ENCODE results near the gene SKI. TPM values are rescaled to one million over a fixed set of nuclear protein-coding genes. Genes with fewer than 3 reads are reported as not detected.

SKI gene
- total RNA-seq, 2 experiments from 2014 or later: 29.9 to 30.2 TPM

DNA sequence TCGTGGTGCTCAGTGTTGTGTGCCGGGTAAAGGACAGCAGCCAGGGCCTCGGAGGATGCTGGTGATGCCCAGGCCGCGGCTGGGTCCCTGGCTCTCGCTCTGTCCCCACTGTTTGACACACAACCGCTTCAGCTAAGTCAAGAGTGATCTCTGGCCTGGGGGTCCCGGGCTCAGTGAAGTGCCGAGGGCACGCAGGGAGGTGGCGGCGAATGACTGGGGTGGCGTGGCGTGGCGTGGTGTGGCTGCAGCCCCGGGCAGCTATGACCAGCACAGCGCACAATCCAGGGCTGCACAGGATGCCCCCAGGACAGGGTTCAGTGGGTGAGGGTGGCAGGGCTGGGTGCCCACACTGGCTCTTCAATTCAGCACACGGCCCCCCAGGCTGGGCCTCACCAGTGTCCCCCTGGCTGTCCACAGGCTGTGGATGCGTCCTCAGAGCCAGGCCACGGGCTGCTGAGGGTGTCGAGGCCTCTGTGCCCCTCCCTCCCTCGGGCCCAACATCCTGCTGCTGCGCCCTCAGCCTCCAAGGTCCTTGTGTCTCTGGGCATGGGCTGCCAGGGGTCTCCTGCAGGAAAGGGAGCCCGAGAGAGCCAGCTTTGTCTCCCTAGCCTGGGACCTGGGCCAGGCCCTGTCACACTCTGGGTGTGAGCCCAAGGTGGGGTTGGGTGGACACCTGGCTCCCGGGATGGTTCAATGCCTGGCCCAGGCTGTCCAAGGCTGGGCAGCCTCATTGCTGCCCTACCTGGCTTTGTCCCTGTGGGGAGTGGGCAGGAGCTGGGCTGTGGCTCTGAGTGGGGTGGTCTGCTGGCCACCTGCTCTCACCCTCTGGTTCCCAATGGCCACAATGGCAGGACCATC lies 12.0 kb upstream of the SKI start:
- ChIA-PET POLR2A (no interaction called here), CTCF (no interaction called here)

DNA sequence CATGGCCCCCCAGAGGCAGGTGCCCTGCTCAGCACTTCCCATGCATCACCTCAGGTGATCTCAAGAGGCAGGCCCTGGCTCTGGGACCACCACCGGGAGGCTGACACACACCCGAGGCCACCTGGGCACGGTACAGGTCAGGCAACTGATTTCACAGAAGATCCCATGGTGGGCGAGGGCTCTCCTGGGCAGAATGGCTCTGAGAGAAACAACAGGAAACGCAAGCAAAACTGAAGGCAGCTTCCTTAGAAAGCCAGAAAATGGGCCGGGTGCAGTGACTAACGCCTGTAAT lies 11.4 kb upstream of the SKI start:
- ChIA-PET POLR2A (no interaction called here), CTCF (no interaction called here)

DNA sequence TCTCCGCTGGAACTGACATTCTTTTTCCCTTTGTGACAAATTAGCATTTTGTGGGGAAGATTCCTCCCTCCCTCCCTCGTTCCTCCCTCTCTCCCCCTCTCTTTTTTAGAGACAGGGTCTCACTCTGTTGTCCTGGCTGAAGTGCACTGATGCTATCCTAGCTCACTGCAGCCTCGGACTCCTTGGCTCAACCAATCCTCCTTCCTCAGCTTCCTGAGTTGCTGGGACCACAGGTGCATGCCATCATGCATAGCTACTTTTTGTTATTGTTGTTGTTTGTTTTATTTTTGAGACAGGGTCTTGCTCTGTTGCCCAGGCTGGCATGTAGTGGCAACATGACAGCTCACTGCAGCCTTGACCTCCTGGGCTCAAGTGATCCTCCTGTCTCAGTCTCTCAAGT lies 6.8 kb upstream of the SKI start:
- CTCF ChIA-PET: no interaction called here
- POLR2A ChIA-PET: no interaction called here

DNA sequence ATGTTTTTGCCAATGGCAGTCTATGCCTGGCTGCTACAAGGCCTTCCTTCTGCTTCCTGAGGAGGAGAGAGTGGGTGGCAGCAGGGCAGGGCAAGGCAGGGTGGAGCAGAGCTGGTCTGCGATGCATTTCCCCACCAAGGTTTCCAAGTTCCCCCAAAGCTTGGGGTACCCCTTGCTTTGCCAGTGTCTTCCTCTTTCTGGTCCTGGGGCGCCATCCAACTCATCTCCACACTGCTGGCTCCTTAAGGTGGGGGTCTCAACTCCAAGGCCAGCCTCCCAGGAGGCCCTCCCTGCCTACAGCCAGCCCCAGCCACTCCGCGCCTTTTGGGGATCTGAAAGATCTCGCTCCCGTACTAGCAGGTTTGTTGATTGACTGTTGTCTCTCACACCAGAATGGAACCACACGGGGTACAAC lies 3.9 kb upstream of the SKI start:
- POLR2A ChIA-PET: no interaction called here
- CTCF ChIA-PET: interaction anchor here (1.1 kb wide), 1 partner anchor 91 kb away, joined by 3 read pairs; no protein-coding TSS in a partner anchor

DNA sequence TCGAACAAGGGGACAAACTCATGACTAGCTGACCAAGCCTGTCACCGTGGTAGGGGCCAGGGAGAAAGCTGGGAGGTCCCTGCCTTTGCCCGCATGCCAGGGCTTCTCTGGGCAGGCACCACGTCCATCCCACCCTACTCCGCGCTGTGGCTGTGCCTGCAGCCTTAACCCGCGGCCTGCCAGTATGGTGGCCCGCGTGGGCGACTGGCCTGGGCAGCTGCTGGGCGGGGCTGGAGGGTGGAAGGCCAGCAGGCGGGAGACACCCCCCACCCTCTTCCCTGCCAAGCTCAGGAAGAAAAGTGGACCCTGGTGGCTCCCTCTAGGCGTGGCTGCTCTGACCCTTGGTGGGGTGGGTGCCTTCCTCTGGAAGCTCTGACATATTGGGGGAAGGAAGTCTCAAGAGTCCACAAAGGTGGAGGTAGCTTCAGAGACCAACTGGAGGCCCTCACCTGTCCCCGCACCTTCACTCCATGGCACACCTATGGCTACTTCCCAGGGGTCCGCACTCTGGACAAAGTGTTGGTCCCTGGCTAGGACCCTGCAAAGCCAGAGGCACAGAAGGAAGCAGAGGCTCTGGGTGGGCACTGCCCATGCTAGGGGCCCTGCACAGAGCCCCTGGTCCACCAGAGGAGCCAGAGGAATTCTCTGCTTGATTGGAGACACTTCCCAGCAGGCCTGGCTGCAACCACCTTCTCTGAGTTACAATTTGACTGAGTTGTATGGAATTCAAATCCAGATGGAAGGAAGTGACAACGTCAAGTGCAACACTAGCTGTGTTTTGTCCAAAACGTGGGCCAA lies 3.3 kb upstream of the SKI start:
- CTCF ChIA-PET: interaction anchor here (1.1 kb wide), 2 partner anchors 90 to 92 kb away, joined by 3 read pairs; no protein-coding TSS in a partner anchor
- POLR2A ChIA-PET: no interaction called here

DNA sequence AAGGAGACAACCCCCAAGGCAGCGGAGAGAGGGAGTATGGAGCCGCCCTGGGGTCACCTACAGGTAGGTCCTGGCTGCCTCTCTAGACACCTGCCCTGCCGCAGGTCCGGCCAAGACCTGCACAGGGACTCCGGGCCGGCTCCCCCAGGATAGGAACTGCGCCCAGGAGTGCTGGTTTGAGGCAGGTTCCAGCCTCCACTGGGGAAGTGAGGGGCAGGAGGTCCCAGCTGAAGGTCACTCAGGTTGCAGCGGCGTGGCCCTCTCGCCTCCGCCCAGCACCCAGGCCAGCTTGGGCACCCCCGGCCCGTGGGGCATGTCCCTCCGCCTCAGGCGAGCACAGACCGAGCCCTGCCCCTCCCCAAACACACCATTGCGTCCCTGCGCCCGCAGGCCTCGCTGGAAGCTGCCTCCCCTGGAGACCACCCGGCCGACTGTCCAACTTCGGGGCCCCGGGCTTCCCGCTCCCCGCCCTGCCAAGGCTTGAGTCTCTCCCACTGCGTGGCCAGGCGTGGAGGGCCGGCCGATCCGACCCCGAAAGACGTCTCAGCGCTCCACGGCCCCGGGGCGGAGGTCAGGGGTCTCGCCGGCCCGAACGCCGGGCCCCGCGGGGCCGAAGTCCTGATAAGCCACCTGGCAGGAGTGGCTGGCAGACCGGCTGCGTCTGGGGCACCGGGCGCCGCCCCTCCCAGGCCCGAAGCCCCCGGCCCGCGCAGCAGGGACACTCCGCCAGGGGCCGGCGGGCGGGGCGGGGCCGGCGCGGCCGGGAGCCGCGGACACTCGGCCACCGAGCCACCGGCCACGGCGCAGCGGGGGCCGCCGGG lies 1.4 kb upstream of the SKI start:
- ChIA-PET CTCF (no interaction called here), POLR2A (interaction anchor here (0.6 kb wide), 1 partner anchor 341 kb away, joined by 6 read pairs; no protein-coding TSS in a partner anchor)

DNA sequence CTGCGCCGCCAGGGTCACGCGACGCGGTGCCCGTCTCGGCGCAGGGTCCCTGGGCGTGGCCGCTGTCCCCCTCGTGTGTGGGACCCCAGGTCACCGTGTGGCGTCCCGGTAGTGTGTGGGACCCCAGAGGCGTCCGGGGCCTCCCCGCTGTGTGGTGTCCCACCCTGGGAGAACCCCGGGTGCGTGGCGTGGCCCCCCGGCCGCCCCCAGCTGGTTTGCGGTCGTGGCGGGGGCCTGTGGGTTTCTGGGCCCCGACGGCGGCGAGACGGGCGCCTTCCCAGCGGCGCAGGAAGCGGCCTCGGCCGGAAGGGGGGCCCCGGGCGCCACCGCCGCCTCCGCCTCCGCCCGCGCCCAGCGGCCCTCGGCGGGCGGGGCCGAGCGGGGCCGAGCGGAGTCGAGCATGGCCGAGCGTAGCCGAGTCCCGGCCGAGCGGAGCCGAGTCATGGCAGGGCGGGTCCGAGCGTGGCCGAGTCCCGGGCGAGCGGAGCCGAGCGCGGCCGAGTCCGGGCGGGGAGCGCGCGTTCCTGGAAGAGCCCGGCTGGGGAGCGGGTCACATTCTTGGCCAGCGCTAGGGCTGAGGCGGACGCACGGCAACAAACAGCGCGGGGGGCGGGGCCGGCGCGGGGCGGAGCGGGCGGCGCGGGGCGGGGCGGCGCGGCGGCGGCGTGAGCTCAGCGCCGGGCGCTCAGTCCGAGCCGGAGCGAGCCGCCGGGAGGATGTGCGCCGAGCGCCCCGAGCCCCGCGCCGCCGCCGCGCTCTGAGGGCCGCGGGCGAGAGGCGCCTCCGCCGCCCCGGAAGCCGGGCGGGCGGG lies 568 bp upstream of the SKI start:
- POLR2A ChIA-PET: interaction anchor here (0.5 to 0.6 kb wide), 6 partner anchors 28 to 342 kb away, joined by 3 to 6 read pairs (median 4); no protein-coding TSS in a partner anchor
- CTCF ChIA-PET: interaction anchor here (0.6 to 1.5 kb wide), 2 partner anchors 29 to 36 kb away, joined by 3 to 4 read pairs; no protein-coding TSS in a partner anchor

DNA sequence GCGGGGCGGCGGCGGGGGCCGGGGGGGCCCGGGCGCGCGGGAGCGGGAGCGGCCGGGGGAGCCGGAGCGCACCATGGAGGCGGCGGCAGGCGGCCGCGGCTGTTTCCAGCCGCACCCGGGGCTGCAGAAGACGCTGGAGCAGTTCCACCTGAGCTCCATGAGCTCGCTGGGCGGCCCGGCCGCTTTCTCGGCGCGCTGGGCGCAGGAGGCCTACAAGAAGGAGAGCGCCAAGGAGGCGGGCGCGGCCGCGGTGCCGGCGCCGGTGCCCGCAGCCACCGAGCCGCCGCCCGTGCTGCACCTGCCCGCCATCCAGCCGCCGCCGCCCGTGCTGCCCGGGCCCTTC lies 546 bp downstream of the SKI start:
- ChIA-PET CTCF (interaction anchor here (1.1 to 1.5 kb wide), 5 partner anchors 22 to 62 kb away, joined by 3 to 6 read pairs (median 3); partner anchors contain the start of gene FAAP20), POLR2A (interaction anchor here (0.6 to 2.2 kb wide), 10 partner anchors 24 to 164 kb away, joined by 3 to 23 read pairs (median 4); partner anchors contain the start of genes FAAP20, MORN1 and RER1)

DNA sequence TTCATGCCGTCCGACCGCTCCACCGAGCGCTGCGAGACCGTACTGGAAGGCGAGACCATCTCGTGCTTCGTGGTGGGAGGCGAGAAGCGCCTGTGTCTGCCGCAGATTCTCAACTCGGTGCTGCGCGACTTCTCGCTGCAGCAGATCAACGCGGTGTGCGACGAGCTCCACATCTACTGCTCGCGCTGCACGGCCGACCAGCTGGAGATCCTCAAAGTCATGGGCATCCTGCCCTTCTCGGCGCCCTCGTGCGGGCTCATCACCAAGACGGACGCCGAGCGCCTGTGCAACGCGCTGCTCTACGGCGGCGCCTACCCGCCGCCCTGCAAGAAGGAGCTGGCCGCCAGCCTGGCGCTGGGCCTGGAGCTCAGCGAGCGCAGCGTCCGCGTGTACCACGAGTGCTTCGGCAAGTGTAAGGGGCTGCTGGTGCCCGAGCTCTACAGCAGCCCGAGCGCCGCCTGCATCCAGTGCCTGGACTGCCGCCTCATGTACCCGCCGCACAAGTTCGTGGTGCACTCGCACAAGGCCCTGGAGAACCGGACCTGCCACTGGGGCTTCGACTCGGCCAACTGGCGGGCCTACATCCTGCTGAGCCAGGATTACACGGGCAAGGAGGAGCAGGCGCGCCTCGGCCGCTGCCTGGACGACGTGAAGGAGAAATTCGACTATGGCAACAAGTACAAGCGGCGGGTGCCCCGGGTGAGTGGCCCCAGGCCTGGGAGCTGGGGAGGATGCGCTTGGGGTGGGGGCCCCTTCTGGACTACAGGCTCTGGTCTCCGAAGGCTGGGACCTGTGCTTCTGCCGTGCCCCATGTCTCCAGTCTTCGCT lies 1.1 kb downstream of the SKI start:
- ChIA-PET POLR2A (interaction anchor here (0.6 to 2.2 kb wide), 10 partner anchors 25 to 163 kb away, joined by 3 to 23 read pairs (median 4); partner anchors contain the start of genes FAAP20, MORN1 and RER1), CTCF (interaction anchor here (1.1 to 1.3 kb wide), 4 partner anchors 22 to 61 kb away, joined by 3 to 6 read pairs (median 3); partner anchors contain the start of gene FAAP20)

DNA sequence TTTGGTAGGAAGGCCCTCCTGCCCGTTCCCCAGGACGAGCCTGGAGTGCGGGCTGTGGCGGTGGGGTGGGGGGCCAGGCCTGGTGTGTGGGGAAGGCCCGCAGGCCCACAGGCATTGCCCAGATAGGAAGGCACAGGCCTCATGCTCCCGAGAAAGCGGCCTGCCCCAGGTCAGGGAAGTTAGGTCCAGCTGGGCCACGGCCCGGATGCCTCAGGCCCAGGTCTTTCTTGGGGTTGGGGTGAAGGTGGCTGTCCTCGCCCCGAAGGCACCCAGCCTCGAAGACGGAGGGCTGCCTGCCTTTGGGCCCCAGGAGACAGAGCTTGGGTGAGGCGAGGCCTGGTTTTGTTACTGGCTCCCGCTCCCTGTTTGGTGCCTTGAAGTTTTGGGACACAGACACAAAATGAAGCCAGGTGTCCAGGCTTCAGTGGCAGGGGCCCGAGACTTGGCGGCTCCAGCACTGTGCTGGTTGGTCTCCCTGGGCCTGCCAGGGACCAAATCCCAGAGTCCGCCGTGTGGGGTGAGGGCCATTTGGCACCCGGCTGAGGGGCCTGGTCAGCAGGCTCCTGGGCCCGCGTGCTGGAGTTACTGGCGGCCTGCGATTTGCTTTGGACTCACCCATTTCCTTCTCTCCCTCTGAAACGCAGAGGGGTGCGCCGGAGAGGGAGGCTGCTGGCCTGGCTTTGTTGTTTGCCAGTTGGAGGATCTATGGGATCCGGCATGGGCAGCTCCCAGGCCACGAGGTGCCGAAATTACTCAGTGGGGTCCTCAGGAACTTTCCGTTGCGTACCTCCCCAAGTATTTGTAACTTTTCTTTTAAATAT lies 2.0 kb downstream of the SKI start:
- POLR2A ChIA-PET: interaction anchor here (1.1 to 2.2 kb wide), 4 partner anchors 31 to 85 kb away, joined by 3 to 23 read pairs (median 11); no protein-coding TSS in a partner anchor
- CTCF ChIA-PET: interaction anchor here (0.9 to 1.6 kb wide), 4 partner anchors 12 to 152 kb away, joined by 3 to 7 read pairs (median 3); no protein-coding TSS in a partner anchor

DNA sequence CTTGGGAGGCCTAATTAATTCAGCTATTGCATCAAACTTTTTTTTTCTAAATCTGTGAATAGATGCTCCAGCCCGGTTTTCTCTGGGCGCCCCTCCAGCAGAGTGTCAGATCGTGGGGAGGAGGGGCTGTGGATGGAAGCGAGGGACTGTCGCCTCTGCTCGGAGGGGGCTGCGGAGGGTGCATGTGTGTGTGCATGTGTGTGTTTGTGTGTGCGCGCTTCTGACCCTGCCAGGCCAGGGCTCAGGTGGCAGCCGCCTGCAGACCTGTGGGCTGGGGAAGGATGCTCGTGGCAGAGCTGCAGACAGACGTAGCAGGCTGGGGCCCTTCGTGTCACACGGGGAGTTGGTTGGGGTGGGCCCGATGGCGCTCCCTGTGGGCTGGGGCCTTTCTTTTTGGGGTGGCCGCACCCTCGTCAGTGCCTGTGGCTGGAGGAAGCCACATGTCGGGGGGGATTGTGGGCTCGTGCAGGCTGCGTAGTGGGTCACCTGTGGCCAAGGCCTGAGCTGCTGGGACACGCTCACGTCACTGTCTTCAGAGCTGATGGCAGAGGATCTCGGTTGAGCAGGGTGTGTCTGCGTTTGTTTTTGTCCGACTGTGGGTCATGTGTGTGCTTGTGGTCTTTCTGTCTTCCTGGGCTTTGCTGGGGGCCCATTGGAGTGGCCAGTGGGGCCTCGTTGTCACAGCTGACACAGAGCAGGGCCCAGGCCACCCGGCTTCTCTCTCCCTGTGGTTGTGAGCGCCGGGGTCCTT lies 2.8 kb downstream of the SKI start:
- CTCF ChIA-PET: interaction anchor here (0.9 to 1.6 kb wide), 4 partner anchors 13 to 151 kb away, joined by 3 to 7 read pairs (median 3); partner anchors contain the start of gene FAAP20
- POLR2A ChIA-PET: interaction anchor here (1.1 to 2.2 kb wide), 3 partner anchors 31 to 84 kb away, joined by 3 to 23 read pairs (median 19); no protein-coding TSS in a partner anchor

DNA sequence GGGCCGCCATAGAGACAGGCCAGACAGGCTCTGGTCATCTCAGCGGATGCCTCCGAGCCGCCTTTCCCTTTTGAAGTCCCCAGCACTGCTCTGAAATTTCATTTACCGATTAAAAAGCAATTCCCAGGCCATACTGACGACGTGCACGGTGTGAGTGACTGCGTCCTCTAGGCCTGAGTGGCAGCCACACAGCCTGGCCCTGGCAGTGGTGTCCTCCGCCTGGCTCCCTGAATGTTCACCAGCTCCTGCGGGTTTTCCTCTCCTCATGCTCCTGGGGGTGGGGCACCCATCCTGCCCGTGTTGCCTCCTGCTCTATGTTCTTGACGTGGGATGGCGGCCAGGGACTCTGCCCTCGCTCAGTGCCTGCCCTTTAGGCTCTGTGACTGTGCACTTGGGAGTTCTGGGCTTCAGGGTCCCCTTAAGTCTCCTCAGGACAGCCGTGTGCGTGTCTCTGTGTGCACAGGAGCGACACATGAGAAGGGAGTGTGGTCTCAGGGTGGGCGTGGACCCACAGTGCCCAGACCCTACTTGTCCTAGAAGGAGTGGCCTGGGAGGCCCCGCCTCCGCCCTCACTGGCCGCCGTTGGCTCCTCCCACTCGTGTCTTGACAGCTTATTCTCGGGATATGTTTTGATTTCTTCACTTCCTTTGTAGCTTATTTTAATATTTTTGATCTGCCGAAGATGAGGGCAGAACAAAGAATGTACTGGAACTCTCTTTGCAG lies 3.6 kb downstream of the SKI start:
- POLR2A ChIA-PET: no interaction called here
- CTCF ChIA-PET: interaction anchor here (0.9 to 1.6 kb wide), 3 partner anchors 26 to 150 kb away, joined by 3 to 7 read pairs (median 3); partner anchors contain the start of gene FAAP20

DNA sequence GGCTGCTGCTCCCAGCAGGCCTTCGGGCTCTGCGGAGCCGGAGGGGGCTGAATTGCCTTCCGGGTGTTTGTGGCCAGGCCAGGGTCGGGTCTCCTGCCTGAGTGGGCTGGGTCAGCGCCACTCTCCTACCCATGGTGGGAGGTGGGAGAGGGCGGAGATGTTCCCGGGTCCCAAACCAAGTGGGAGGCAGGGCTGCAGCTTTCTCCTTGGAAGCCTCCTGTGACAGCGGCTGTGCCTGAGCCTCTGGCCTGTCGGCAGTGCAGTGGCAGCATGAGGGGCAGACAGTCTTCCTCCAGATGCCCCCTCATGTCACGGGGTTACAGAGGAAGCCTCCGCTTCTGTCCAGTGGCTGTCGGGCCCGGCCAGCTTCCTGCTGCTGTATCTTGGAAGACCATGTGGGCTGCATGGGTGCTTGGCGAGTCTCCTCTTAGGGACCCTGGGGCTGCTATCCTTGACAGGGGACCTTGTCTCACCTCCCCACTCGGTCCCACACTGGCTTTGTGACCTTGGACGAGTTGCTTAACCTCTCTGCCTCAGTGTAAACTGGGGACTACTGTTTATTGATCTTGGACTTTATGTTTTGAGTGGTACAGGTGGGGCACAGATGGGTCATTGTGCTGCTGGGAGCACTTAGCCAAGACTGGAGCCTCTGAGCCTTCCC lies 4.3 kb downstream of the SKI start:
- ChIA-PET CTCF (interaction anchor here (1.2 to 2.2 kb wide), 3 partner anchors 23 to 37 kb away, joined by 3 to 8 read pairs (median 4); partner anchors contain the start of gene FAAP20), POLR2A (interaction anchor here (0.7 to 1.7 kb wide), 2 partner anchors 68 to 77 kb away, joined by 5 read pairs; no protein-coding TSS in a partner anchor)

DNA sequence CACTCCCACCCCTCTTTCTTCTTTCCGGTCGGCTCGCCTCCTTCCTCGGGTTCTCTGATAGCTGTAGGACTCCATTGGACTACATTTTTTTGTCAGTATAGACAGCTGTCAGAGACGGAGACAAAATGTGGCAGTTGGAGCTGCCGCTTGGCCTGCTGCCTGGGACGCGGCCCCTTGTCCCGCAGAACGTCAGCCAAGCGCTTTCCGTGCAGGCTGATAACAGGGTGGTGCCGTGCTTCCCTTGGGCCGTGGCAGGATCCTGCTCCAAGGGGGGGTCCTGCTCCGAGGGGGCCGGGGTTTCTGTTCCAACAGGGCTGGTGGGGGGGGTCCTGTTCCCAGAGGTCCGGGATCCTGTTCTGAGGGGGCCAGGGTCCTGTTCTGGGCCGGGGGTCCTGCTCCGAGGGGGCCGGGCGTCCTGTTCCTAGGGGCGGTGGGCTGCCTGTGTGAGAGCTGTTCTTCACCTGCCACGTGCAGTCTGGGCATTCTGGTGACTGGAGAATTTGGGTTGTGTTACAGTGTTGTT lies 4.9 kb downstream of the SKI start:
- CTCF ChIA-PET: interaction anchor here (0.9 to 2.4 kb wide), 4 partner anchors 22 to 149 kb away, joined by 4 to 8 read pairs (median 6); partner anchors contain the start of gene FAAP20
- POLR2A ChIA-PET: interaction anchor here (0.7 to 1.7 kb wide), 2 partner anchors 68 to 77 kb away, joined by 5 read pairs; no protein-coding TSS in a partner anchor

All from activated CD8-positive, alpha-beta memory T cell treated with anti-CD3 and anti-CD28 coated beads for 36 hours (primary cell).